GM21576 (cell line): Measurements from ENCODE around the gene CAPN15.

Experiments used
- ATAC-seq: cut with Tn5 transposase; IDR thresholded peaks from one replicate; pipeline ENCODE4 v1.9.1; 2021; ENCODE audit warnings: mild to moderate bottlenecking, moderate library complexity; ENCODE audit not compliant: unreplicated experiment

CAPN15 gene

DNA sequence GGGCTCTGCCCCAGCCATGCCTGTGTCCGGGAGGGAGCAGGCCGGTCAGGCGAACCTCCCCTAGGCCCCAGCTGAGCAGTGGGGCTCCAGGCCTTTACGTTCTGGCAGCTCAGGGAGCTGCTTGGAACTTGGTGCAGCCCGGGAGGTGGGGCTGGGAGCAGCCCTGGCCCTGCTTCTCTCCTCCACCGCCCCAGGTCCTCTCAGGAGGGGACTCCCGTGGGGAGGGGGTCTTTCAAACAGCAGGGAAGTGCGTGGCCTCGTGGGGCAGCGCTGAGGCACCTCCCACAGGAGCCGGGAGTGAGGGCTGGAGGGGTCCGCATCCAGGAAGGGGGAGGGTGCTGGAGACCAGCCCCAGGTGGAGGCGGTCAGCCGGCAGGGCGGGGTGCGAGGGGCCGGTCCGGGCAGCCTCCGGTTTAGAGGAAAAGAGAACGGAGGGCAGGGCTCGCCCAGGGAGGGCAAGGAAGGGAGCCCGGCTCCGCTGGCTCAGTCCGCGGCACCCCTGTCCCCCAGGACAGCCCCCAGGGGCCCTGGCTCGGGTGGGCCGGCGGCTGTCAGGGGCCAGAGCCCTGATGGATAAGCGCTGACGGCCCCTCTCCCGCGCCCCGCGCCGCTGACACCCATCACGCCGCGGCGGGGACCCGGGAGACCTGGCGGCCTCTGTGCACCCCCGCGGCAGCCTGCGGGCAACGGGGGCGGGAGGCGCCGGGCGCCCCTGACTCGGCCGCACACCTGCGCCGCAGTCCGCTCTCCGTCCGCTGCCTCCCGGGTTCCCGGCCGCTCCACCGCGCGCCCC is 32.1 kb downstream of the CAPN15 start:
- ATAC-seq = no peak

DNA sequence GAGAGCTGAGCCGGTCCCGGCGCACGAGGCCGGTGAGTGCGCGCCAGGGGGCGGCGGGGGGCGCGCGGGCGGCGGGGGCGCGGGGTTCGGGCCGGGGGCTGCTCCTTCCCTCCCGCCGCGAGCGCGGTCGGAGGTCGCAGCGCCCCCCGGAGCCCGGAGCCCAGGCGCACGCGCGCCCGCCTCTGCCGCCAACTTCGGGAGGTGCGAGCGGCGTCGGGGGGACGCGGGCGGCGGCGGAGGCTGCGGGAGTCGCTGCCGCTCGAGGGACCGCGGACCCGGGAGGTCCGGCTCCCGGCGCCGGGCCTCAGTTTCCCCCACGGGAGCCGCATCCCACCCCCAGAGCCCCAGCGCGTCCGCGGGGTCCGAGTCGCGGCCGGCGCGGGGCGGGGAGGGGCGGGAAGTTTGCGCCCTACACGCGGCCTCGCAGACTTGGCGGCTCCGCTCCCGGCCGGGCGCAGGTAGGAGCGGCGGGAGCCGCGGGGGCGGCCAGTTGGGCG is 32.7 kb downstream of the CAPN15 start, which contains the start of gene PRR35:
Gene PRR35, plus strand, starts transcription at position 191 of the 497 bp plus-strand sequence. CDS start 2,901 bp downstream, outside the sequence.
- no peak for ATAC-seq

DNA sequence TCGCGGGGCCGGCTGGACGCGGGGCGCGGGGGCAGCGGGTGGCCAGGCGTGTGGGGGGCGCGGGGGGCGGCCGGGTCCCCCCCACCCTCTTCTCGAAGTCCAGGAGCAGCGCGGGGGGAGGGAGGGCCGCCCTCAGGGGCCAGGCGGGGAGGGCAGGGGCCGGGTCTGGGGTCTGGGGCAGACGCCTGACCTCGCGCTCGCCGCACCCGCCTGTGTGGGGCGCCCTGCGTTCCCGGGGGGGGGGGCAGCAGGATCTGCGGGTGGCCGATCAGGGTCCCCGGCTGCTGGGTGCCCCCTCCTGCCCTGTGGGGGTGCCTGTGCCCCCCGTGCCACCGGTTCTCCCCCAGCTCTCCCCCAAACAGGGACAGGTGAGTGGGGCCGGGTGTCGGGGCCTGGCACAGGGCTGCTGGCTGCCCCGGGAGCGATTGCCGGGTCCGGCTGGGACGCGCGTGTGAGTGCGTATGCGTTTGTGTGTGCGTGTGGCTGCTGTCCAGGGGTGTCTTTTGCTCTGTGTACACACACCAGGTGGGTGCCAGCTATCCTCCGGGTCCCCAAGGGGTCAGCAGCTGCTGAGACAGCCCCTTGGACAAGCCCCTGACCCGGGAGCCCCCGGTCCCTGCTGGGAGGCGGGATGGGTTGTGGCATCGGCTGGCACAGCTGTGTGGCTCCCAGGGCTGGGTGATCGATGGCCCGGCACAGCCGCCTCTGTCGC is 33.3 kb downstream of the CAPN15 start:
- ATAC-seq = no peak

DNA sequence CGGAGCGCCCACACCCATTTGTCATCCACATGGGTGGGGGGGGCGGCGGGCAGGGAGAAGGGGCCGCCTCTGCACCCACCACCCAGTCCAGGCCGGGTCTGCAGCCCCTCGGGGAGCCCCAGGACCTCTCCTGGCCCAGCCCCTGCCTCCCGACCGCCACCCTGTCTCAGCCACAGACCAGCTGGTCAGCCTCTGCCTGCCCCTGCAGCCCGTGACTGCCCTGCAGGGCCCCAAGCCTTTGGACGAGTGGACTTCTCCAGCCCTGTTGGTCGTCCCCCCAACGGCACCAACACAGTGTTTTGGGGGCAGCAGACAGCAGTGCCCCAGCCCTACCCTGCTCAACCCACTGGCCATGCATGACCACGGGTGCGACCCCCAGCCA is 33.9 kb downstream of the CAPN15 start:
- no peak for ATAC-seq

DNA sequence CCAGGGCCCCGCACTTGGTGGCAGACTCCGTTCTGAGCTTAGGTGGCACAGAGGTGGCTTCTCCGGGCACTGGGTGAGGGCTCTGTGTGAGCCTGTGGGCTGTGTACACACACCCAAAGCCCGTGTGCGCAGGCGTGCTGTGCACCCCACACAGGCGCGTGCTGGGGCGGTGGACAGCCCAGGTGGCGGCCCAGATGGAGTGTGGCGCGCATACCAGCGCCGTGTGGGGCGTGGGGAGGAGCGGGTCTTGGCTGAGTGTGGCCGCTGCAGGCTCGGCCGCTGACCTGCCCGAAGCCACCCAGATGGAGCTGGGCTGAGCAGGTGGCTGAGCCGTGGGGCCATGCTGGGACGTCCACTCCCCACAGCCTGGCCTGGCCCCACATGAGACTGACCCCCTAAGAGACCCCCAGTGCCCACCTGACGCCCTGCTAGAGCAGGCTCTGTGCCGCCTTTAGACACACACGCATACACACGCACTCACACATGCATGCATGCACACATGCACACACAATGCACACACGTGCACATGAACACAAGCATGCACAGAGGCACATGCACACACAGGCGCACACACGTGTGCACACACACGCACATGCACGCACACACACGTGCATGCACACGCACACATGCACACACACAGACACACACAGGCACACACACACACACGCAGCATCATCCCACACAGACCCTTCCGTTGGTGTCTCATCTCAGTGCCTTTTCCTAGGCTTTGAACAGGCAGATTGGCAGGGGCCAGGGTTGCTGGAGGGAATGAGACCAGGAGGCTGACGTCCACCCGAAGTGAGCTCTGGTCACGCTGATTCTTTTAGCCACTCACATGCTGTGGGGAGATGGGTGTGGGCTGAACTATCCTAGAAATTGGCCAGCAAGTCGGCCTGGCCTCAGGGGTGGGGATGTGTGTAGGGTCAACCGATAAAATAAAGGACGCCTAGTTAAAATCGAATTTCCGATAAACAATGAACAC is 34.7 kb downstream of the CAPN15 start:
- ATAC-seq = no peak

DNA sequence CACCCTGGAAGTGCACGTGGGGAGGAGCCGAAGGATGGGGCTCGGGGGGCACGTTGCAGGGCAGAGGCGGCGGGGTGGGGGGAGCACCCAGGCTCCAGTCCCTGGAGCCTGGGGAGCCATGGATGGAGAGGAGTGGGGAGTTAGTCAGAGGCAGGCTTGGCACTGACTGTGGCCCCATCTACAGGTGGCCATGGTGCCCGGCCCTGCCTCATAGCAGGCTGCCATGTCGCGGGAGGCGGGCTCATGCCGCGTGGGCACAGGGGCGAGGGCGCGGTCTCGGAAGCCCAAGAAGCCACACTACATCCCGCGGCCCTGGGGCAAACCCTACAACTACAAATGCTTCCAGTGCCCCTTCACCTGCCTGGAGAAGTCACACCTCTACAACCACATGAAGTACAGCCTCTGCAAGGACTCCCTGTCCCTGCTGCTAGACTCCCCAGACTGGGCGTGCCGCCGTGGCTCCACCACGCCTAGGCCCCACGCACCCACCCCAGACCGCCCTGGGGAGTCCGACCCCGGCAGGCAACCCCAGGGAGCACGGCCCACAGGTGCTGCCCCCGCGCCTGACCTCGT is 35.6 kb downstream of the CAPN15 start:
- ATAC-seq = no peak

DNA sequence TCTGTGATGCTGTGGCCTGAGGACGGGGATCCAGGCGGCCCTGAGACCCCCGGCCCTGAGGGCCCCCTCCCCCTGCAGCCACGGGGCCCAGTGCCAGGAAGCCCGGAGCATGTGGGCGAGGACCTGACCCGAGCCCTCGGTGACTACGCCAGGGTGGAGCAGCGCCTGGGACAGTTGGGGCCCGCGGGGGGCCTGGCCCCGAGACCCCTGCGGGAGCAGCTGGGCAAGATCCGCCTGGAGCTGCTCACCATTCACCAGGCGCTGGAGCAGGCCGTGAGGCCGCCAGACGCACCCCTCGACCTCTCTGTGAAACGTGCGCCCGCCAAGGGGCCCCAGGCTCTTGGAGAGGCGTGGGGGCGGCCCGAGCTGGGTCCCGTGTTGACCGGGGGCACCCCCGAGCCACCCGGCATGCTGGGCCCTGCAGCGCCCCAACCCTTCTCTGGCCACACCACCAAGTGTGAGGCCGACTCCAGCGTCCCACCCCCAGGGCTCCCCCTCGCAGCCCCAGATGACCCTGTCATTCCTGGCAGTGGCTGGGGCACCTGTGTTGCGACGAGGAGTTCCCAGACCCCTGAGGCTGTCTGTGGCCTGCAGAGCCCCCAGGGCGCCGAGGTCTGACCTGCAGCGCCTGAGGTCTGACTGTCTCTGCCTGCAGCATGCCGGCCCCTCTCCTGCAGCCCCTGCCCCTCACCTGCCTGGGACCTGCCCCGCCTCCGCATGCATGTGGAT is 37.3 kb downstream of the CAPN15 start:
- ATAC-seq = no peak

DNA sequence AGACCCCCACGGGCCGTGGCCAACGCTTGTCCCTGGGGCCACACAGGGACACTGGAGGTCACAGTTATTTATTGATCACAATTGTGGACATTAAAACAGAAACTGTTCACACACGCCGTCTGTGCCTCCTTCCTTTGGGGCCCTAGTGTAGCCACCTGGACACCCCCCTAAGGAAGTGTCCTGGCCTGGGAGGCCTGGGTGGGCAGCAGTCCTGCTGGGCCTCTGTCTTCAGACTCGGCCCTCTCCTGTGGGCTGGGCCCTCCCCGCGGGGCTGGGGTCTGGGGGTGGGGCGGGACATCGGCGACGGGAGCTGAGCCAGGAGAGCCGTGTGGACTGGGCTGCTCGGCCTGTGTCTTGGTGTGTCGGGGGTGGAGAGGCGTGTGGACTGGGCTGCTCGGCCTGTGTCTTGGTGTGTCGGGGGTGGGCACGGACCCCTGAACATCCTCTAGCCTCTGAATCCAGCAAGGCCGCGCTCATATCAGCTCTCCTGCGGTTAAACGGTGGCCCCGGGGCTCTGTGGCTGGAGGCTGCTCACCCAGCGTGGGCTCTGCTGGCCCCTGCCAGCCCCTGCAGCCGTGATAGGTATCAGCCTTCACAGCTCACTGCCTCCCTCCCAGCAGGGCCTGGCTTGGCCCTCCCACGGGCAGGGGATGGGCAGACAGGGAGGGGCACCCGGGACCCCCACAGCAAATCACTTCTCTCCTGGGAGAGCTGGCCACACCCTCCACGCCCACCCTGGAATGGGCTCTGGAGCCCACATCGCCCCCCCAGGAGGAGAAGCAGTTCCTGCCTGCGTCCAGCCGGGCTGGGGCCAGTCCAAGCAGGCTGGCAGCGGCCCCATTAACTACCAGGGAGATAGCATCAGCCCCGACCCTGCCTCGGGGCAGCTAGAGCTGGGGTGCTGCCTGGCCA is 38.2 kb downstream of the CAPN15 start:
- ATAC-seq = no peak

DNA sequence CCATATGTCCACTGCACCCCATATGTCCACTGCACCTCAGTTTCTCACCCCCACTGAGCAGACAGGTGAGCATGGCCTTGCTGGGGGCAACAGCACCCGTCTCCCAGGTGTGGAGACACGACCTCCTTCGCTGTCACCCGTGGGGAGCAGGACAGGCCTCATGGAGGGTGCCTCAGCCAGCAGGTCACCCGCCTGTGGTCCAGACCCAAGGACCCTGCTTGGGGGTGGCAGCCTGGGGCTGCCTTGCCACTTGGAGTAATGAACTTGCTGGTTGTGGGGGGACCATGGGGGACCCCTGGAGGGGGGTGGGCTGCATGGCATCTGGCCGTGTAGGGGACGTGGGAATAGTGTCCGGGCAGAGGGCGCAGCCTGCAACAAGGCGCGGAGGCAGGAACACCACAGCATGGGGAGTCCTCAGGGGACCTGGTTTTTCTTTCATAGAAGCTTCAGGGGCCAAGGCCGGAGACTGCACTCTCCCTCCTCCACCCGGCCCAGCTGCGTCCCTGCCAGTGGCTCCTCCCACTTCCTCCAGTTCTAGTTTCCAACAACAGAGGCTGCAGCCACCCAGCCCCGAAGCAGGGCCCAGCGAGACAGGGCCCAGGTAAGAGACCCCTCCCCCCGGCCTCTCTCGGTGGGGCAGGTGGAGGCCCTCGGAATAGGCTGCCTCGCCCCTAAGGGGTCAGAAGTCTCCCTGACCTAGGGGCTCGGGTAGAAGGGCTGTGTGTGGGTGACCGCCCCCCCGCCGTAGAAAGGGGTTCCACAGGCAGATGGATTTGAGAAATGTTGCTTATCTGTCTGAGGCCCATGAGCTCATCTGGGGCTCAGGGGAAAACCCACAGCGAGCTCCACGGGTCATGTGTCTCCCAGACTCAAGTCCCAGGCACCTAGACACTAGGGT is 39.2 kb downstream of the CAPN15 start, which contains the start of gene NHLRC4:
Gene NHLRC4, plus strand, starts transcription at position 531 of the 898 bp plus-strand sequence. CDS start 1,043 bp downstream, outside the sequence.
- no peak for ATAC-seq

DNA sequence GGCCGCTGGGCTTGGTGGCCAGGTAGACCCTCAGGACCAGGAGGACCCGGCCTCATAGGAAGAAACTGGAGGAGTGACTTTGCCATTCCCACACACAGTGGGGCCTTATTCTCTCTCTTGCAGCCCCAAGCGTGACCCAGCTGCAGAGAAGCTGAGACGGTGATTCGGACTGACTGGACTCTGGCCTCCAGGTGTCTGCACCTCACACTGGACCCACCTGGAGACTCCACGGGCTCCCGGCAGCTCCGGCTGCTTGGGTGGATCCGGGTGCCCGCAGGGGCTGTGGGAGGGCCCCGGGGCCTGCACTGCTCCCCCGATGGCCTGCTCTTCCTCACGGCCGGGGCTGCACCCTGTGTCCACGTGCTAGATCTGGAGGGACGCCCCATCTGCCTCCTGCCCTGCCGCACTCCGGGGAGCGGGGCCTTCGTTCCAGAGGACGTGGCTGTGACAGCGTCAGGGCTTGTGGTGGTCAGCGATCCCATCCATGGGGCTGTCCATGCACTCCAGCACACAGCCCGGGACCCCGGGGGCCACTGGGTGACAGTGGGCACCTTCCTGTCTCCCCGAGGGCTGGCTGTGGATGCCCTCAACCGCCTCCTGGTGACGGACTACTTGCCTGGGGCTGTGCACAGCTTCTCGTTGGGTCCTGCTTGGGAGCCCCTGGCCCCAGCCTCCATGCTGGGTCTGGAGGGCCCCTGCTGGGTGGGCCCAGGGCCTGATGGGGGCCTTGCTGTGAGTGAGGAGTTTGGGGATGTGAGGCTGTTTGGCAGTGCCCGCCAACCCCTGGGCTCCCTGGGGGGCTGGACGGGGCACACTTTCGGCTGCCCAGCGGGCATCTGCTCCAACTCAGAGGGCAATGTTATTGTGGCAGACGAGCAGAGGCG is 40.1 kb downstream of the CAPN15 start:
- no peak for ATAC-seq

DNA sequence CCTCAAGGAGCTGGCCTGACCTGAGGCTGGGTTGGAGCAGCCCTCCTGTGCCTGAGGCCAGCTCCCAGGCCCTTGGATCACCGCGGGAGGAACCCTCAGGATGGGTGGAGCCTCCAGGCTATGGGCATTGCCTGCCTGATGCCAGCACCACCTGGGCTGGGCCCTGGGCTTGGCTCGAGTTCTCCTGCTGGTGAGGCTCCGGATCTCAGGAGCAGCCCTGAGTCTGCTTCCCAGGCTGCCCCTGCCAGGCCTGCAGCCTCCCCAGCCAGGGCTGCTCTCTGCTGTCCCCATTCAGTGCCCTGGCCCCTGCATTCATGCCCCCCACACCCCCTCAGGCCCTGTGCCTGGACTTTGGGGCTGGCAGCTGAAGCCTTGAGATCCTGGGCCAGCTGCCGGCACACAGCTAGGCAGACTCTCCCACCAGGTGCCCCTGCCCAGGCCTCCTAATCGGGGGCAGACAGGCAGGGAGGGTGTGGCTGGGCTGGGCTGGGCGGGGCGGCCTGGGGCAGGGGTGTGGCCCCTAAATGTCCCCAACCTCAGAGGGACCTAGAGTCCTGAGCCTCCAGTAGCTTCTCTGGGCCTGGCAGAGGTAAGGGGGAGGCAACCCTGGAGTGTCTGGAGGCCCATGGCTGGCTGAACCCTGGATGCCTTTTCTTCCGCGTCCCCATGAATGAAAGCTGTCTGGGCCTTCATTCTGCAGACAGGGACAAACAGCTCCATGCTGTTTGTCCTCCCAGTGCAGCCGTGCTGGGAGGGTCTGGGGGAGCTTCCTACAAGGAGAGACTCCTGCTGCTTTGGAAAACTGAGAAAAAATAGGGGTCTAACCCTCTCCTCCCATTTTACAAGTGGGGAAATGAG is 41.1 kb downstream of the CAPN15 start:
- ATAC-seq = no peak

DNA sequence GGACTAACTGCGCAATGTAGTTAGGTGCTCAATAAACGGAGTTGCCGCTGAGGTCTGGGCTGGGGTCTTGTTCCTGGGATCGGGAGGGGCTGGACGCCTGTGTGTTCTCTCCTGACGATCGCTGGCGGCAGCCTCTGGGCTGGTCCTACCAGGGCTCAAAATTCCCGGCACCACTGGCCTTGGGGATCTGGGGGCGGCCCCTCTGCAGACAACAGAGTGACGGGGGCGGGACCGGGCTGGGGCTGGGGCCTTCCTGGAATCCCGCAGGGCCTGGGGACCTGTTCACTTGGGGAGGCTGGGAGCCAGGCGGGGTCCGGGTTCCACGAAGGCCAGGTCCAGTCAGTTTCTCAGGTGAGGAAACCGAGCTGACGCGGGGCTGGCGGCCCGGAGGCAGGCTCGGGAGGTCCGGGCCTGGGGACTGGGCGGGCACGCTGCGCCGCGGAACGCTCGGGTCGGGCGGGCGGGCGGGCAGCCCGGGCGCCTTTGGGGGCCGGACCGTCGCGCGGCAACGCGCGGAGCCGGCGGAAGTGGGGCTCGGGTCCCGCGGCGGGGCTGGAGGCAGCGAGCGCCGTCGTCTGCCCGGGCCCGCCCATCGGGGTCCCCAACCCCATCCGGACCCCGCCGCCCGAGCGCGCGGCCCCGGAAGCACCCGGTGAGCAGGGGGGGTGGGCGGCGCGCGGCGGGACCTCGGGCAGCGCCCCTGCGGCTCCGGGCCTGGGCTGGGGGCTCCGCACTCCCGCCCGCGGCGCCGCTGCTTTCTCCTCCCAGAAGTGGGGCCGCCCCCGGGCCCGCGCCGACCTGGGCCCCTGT is 42.1 kb downstream of the CAPN15 start, which contains the start of gene PIGQ:
Gene PIGQ, plus strand, starts transcription at position 524 of the 810 bp plus-strand sequence. CDS start 4,107 bp downstream, outside the sequence.
- no peak for ATAC-seq

DNA sequence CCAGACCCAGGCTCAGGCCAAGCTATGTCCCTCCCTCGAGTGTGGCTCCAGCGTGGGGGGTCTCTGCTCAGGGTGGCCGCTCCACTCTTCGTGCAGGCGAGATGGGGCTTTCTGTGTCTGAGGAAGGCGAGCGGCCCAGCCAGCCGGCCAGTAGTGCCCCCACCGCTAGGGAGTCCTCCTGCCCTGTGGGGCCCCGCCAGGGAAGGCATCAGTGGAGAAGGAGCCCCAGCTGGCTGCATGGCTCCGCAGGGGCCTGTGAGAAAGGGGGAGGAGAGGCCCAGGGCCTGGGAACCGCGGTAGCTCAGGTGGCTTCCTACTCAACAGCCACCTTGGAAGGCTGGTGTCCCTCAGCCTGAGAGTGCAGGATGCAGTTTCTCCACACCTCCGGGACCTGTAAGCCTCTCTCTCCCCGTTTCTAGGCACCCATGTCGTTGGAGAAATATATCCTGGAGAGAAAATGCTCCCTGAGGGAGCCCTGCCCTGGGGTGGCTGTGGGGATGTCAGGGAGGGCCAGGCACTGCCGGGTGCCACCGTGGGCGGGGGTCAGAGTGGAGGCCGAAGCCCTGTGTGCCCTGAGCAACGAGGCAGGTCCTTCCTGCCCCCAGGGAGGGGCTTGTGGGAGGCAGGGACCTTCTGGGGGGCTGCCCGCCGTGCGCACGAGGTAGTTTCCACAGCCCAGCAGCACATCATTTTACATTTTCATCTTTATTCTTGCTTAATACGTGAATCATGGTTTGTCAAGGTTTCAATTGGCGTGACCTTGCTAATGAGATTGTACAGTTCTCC is 45.5 kb downstream of the CAPN15 start:
- ATAC-seq = no peak
